GM12878 (cell line): Measurements from ENCODE around the gene IL16. TPM values are rescaled to one million over a fixed set of nuclear protein-coding genes. Genes with fewer than 3 reads are reported as not detected.

Experiments
- ATAC-seq: fragments of 200-7000 bp; cut with Tn5 transposase; 3 replicates; pipeline ENCODE4 v1.9.1; 2020; ENCODE audit warnings: mild to moderate bottlenecking, moderate library complexity
- BruUV-seq: library from RNA; stranded (reverse); fragments of 400-500 nt; replicated peaks from 2 replicates; lab custom pipeline; 2021; lab: Mats Ljungman, UMichigan
- CTCF ChIA-PET: fragments of 300-600 bp; sonication (Branson Sonifier 250); formaldehyde crosslinking; extraction: SDS; loops from one replicate; lab custom pipeline; 2021; ENCODE audit warnings: inconsistent platforms; lab: Yijun Ruan, JAX
- POLR2A ChIA-PET: fragments of 350-600 bp; formaldehyde crosslinking; extraction: SDS; loops from one replicate; lab custom pipeline; 2021; ENCODE audit warnings: inconsistent platforms; lab: Charles Lee
- RAD21 ChIA-PET: fragments of 300-600 bp; sonication (Branson Sonifier 250); formaldehyde crosslinking; loops from one replicate; lab custom pipeline; 2023; ENCODE audit warnings: antibody characterized with exemption; ENCODE audit not compliant: unreplicated experiment; lab: Charles Lee
- SMC1A ChIA-PET: fragments of 300-600 bp; sonication (Branson Sonifier 250); formaldehyde crosslinking; loops from one replicate; lab custom pipeline; 2023; ENCODE audit not compliant: unreplicated experiment, uncharacterized antibody; lab: Charles Lee
- DNase-seq: peaks from one replicate; pipeline ENCODE4 v3.0.0-alpha.2; 2011; ENCODE audit warnings: low read depth, low spot score
- FAIRE-seq: peaks from 3 replicates; lab custom pipeline; 2011; peaks lifted over from hg19 to GRCh38; lab: Jason Lieb, UNC
- H2AFZ ChIP-seq: 2 replicates; pipeline ENCODE4 v1.6.0; 2011; ENCODE audit warnings: low read depth, low read length, control low read depth; ENCODE audit not compliant: control insufficient read depth
- H3K27ac ChIP-seq: 2 replicates; pipeline ENCODE4 v1.5.1; 2011; ENCODE audit warnings: control low read depth; ENCODE audit not compliant: control insufficient read depth, insufficient read depth
- H3K27me3 ChIP-seq, 2 experiments: replicated peaks in 1 of 2; 2 replicates each; pipeline versions ENCODE4 v1.6.0 to v1.6.1; 2011; ENCODE audit warnings: low read length in 1 of 2; ENCODE audit not compliant: control insufficient read depth in 2 of 2, insufficient read depth in 2 of 2
- H3K36me3 ChIP-seq, 2 experiments: 2 replicates each; pipeline ENCODE4 v1.5.1; 2011; ENCODE audit warnings: low read length in 1 of 2; ENCODE audit not compliant: control insufficient read depth in 2 of 2, insufficient read depth in 2 of 2
- H3K4me1 ChIP-seq: 2 replicates; pipeline ENCODE4 v1.6.1; 2011; ENCODE audit warnings: mild to moderate bottlenecking, low read length, moderate library complexity, mixed read lengths; ENCODE audit not compliant: control insufficient read depth, insufficient read depth
- H3K4me2 ChIP-seq: 2 replicates; pipeline ENCODE4 v1.6.0; 2011; ENCODE audit warnings: control low read depth; ENCODE audit not compliant: control insufficient read depth, insufficient read depth
- H3K4me3 ChIP-seq: fragments of 200-600 bp; sonication (generic); 2 replicates; pipeline ENCODE4 v1.5.1; 2016
- H3K79me2 ChIP-seq: 2 replicates; pipeline ENCODE4 v1.6.0; 2011; ENCODE audit warnings: low read length; ENCODE audit not compliant: control insufficient read depth, insufficient read depth
- H3K9ac ChIP-seq: 2 replicates; pipeline ENCODE4 v1.8.0; 2011; ENCODE audit warnings: low read length, control low read depth, mixed read lengths; ENCODE audit not compliant: control insufficient read depth, insufficient read depth
- H3K9me3 ChIP-seq: replicated peaks from 3 replicates; pipeline ENCODE4 v1.5.1; 2011; ENCODE audit warnings: mild to moderate bottlenecking, low read length; ENCODE audit not compliant: control insufficient read depth, insufficient read depth
- H4K20me1 ChIP-seq: 2 replicates; pipeline ENCODE4 v1.6.0; 2011; ENCODE audit not compliant: control insufficient read depth, insufficient read depth
- ATF2 ChIP-seq: IDR thresholded peaks from 2 replicates; pipeline ENCODE4 v1.6.1; 2012; ENCODE audit warnings: low read length, inconsistent platforms
- BCLAF1 ChIP-seq: fragments of 450-650 bp; IDR thresholded peaks from 2 replicates; pipeline ENCODE4 v1.6.1; 2017; ENCODE audit warnings: antibody characterized with exemption, mild to moderate bottlenecking, moderate library complexity
- CBFB ChIP-seq: IDR thresholded peaks from 2 replicates; pipeline ENCODE4 v1.6.1; 2016; ENCODE audit warnings: antibody characterized with exemption, low read depth
- CTCF ChIP-seq, 3 experiments: IDR thresholded peaks in 2 of 3; conservative IDR thresholded peaks in 1 of 3; 2 replicates each; pipeline ENCODE4 v1.5.1; 2011; ENCODE audit warnings: low read depth in 3 of 3, low read length in 3 of 3, mild to moderate bottlenecking in 3 of 3, control low read depth in 2 of 3, moderate library complexity in 2 of 3, inconsistent platforms in 1 of 3, mixed read lengths in 1 of 3; ENCODE audit not compliant: control insufficient read depth in 2 of 3, insufficient read depth in 1 of 3; ENCODE audit errors: extremely low read depth in 1 of 3
- MAX ChIP-seq: IDR thresholded peaks from 2 replicates; pipeline ENCODE4 v1.6.1; 2012; ENCODE audit warnings: low read depth, low read length, improper control_type of control experiment
- MLLT1 ChIP-seq: fragments of 450-650 bp; IDR thresholded peaks from 2 replicates; pipeline ENCODE4 v1.6.1; 2016; ENCODE audit warnings: mild to moderate bottlenecking
- NRF1 ChIP-seq: conservative IDR thresholded peaks from 2 replicates; pipeline ENCODE4 v1.6.1; 2011; ENCODE audit warnings: mild to moderate bottlenecking, low read depth, low read length, improper control_type of control experiment
- RUNX3 ChIP-seq: IDR thresholded peaks from 2 replicates; pipeline ENCODE4 v1.6.1; 2012; ENCODE audit warnings: low read length, inconsistent platforms
- SMARCA5 ChIP-seq: fragments of 450-650 bp; IDR thresholded peaks from 2 replicates; pipeline ENCODE4 v1.6.1; 2017; ENCODE audit warnings: mild to moderate bottlenecking
- USF1 ChIP-seq: IDR thresholded peaks from 2 replicates; pipeline ENCODE4 v1.6.1; 2011; ENCODE audit warnings: borderline replicate concordance, low read depth, mild to moderate bottlenecking, moderate library complexity, mixed read lengths, low read length; ENCODE audit not compliant: insufficient read depth; ENCODE audit errors: extremely low read length
- WGBS: methylation state at CpG from one replicate; pipeline ENCODE4 v1.1.6; 2016; ENCODE audit warnings: low lambda C conversion rate; ENCODE audit not compliant: insufficient replicate concordance, insufficient coverage; ENCODE audit errors: missing lambda C conversion rate; 5-methylcytosine and 5-hydroxymethylcytosine counted together
- in situ Hi-C: fragments of 300-500 bp; cut with MboI; formaldehyde crosslinking; loops from 9 replicates; pipeline ENCODE4 v1.14.3; 2018; ENCODE audit warnings: mixed read lengths
- intact Hi-C: fragments of 100-400 bp; cut with micrococcal nuclease; formaldehyde crosslinking; loops from one replicate; pipeline ENCODE4 v1.14.2; 2022; ENCODE audit not compliant: unreplicated experiment
- polyA plus RNA-seq, 11 experiments: library from polyadenylated mRNA; depleted of rRNA in 4 of 11; unstranded in 6 of 11; stranded (reverse) in 5 of 11; fragments of >200 nt; fragmentation: Nextera tagmentation in 4 of 11; fragmentation: Illumina TruSeq in 1 of 11; extraction: Ambion mirVana in 4 of 11; extraction: Trizol in 1 of 11; gene quantifications; 1 replicate in 1 of 11; 2 replicates in 10 of 11; pipeline versions ENCODE4 v1.2.1 to v1.2.3, GENCODE V29; 2011 to 2016; ENCODE audit warnings: inconsistent platforms in 2 of 11, missing spikeins in 2 of 11, low read depth in 1 of 11
- total RNA-seq, 4 experiments: library from RNA; depleted of rRNA in 3 of 4; stranded (reverse); fragments of >200 nt in 3 of 4; fragmentation: Illumina TruSeq in 1 of 4; extraction: Trizol in 1 of 4; gene quantifications; 2 replicates each; pipeline versions ENCODE4 v1.2.1 to v1.2.3, GENCODE V29; 2013 to 2021

IL16 gene
- total and polyA plus RNA-seq, 10 of the 15 experiments (the other 5 are each of a cell fraction or from before 2014, with no cell fraction given), result 21.7 to 206 (median 44.5) TPM

- TF ChIP-seq USF1 (peak; percentile 32), SMARCA5 (0 out of 2 replicates have a peak, but pooled peaks have one; percentile 49), CTCF (IDR thresholded peaks at IDR 0.05 in 2 of 3, conservative IDR thresholded peaks at IDR 0.05 in 1 of 3; ENCODE audit: control insufficient read depth in 2 of 3, extremely low read depth in 1 of 3, insufficient read depth in 1 of 3, low read depth in 3 of 3, low read length in 3 of 3) (peak; percentile 93 to 94 (median 94)), CBFB (0 out of 2 replicates have a peak, but pooled peaks have one; percentile 33), MAX (peak; percentile 68)
Observed at GRCh38 chr15:81265944-81266775, 69.5 kb downstream of the IL16 start (continued).

GRCh38 chr15:81268340-81268739, 71.7 kb downstream of the IL16 start:
- RAD21 ChIA-PET, result interaction anchor here (0.6 to 5.4 kb wide), 8 partner anchors 21 to 165 kb away, joined by 3 to 130 read pairs (median 4); no protein-coding TSS in a partner anchor
- Histone ChIP-seq H4K20me1 (no peaks in the 10 kb centered on the region), H3K36me3 (no peaks in the 10 kb centered on the region), H3K4me1 (peaks cover 22% of the 10 kb centered on the region), H3K79me2 (no peaks in the 10 kb centered on the region), H3K4me2 (no peak overlapping the region), H3K4me3 (no peak overlapping the region), H3K9ac (no peak overlapping the region), H3K27me3 (no peaks in the 10 kb centered on the region), H3K27ac (no peak overlapping the region), H3K9me3 (no peaks in the 10 kb centered on the region), H2AFZ (no peak overlapping the region)
- FAIRE-seq, result no peak
- POLR2A ChIA-PET, result interaction anchor here (0.6 kb wide), 2 partner anchors 272 to 508 kb away, joined by 3 read pairs; no protein-coding TSS in a partner anchor
- intact Hi-C loops, result loop anchor here (5.0 kb wide), 1 partner anchor 811 kb away; no protein-coding TSS in a partner anchor
- 70% methylated on average over 5 of the region's 5 CpGs for WGBS
- SMC1A ChIA-PET, result interaction anchor here (0.9 to 5.3 kb wide), 10 partner anchors 11 to 201 kb away, joined by 3 to 102 read pairs (median 15); no protein-coding TSS in a partner anchor
- in situ Hi-C loops, result loop anchor here (5.0 to 10.0 kb wide), 5 partner anchors 111 to 814 kb away; no protein-coding TSS in a partner anchor
- no peak for DNase-seq
- no peak for ATAC-seq
- CTCF ChIA-PET, result interaction anchor here (0.7 to 9.1 kb wide), 16 partner anchors 8 to 291 kb away, joined by 3 to 438 read pairs (median 6); no protein-coding TSS in a partner anchor
- BruUV-seq, result no TSS peak
- TF ChIP-seq ATF2 (no peak), NRF1 (no peak), BCLAF1 (no peak), MLLT1 (no peak), RUNX3 (no peak)
